AG10803 (cell line): ENCODE results near the gene PYDC2.

Experiments
- DNase-seq: peaks from one replicate; pipeline ENCODE4 v3.0.0; 2010; ENCODE audit warnings: low read depth
- H3K4me3 ChIP-seq: 2 replicates; pipeline ENCODE4 v1.5.1; 2011; ENCODE audit warnings: mild to moderate bottlenecking, low read length, control low read depth
- CTCF ChIP-seq: conservative IDR thresholded peaks from 2 replicates; pipeline ENCODE4 v1.5.1; 2011; ENCODE audit warnings: mild to moderate bottlenecking, low read length, control low read depth, inconsistent platforms

PYDC2 gene

GRCh38 chr3:191424881-191425280 is 36.1 kb upstream of the PYDC2 start:
- H3K4me3 ChIP-seq, result no peak overlapping the region
- no peak for TF ChIP-seq CTCF
- no peak for DNase-seq

- no peak for DNase-seq
- TF ChIP-seq CTCF, result no peak
- H3K4me3 ChIP-seq, result no peak overlapping the region
These were observed 35.6 kb upstream of the PYDC2 start for GRCh38 chr3:191425322-191425734.

GRCh38 chr3:191426311-191426710 is 34.7 kb upstream of the PYDC2 start:
- no peak for TF ChIP-seq CTCF
- DNase-seq, result no peak
- no peak overlapping the region for H3K4me3 ChIP-seq

GRCh38 chr3:191428177-191428576 is 32.8 kb upstream of the PYDC2 start:
- no peak overlapping the region for H3K4me3 ChIP-seq
- DNase-seq, result no peak
- TF ChIP-seq CTCF, result no peak

- TF ChIP-seq CTCF, result no peak
- DNase-seq, result no peak
These were observed 30.9 kb upstream of the PYDC2 start for GRCh38 chr3:191430103-191430502.

GRCh38 chr3:191431160-191431822 is 29.7 kb upstream of the PYDC2 start:
- no peak for DNase-seq
- TF ChIP-seq CTCF, result no peak

More at GRCh38 chr3:191430103-191430502, 30.9 kb upstream of the PYDC2 start:
- no peak overlapping the region for H3K4me3 ChIP-seq

GRCh38 chr3:191432162-191432561 is 28.8 kb upstream of the PYDC2 start:
- DNase-seq, result no peak
- H3K4me3 ChIP-seq, result no peak overlapping the region
- no peak for TF ChIP-seq CTCF

More at GRCh38 chr3:191431160-191431822, 29.7 kb upstream of the PYDC2 start:
- H3K4me3 ChIP-seq, result no peak overlapping the region
